NT2/D1 (cell line): Measurements from ENCODE around the gene BTAF1.

Experiments used
- YY1 ChIP-seq: IDR thresholded peaks from 2 replicates; pipeline ENCODE4 v1.6.1; 2011; ENCODE audit not compliant: insufficient read length, insufficient read depth
- ZNF274 ChIP-seq: IDR thresholded peaks from 2 replicates; pipeline ENCODE4 v1.6.1; 2011; ENCODE audit warnings: mild to moderate bottlenecking, low read depth, low read length

GRCh38 chr10:91930939-91931338 lies 7.4 kb downstream of the BTAF1 start:
- TF ChIP-seq YY1 (no peak), ZNF274 (no peak)
